Measurements from ENCODE around the gene PAX5.

DNA sequence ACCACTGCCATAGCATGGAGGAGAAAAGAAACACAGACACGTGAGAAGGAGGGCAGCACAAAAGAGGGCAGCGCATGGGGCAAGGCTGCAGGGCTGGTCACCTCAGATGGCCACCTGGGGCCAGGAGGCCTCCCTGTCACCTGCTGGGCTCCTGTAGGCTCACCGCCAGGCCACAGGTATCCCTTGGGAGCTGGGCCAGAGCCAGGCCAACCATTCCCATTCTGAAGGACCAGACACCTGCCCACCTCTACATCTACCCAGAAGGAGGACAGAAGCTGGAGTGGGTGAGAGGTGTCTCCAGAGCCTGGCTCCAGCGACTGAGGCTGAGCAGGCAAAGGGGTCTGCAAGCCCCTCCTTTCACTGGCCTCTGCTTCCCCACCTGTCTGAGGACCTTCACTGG, 103.1 kb downstream of the PAX5 start:
- TF ChIP-seq CTCF (IDR thresholded peaks at IDR 0.05) (no peak), POLR2AphosphoS5 (IDR thresholded peaks at IDR 0.05; ENCODE audit: insufficient read depth in 1 of 2, low read depth in 1 of 2) (no peak), POLR2A (IDR thresholded peaks at IDR 0.05) (no peak)
